Effector CD8-positive, alpha-beta T cell (primary cell): ENCODE data around the gene CUZD1.

Experiments
- DNase-seq: peaks from one replicate; lab custom pipeline; 2025; lab: John Stamatoyannopoulos, UW

Gene CUZD1

DNA sequence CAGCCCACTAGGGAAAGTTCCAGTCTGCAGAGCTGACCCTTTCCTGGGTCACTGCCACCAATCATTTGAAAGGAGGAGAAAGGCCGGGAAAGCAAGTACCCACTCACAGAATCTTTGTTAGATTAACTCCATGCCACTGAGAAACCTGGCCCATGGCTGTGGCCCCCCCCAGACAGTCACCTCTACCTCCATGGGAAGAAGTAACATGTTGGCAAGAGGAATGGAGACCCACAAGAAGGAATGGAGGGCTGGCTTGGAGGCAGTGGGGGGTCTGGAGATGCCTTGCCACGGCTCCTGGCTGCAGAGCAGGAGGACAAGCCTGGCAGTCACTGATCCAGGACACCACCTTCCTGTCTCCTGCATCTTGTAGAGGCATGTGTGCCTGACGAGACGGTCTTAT lies 32.9 kb downstream of the CUZD1 start:
- no peak for DNase-seq

- no peak for DNase-seq
These were observed 43.4 kb downstream of the CUZD1 start for GRCh38 chr10:122802282-122802681.

DNA sequence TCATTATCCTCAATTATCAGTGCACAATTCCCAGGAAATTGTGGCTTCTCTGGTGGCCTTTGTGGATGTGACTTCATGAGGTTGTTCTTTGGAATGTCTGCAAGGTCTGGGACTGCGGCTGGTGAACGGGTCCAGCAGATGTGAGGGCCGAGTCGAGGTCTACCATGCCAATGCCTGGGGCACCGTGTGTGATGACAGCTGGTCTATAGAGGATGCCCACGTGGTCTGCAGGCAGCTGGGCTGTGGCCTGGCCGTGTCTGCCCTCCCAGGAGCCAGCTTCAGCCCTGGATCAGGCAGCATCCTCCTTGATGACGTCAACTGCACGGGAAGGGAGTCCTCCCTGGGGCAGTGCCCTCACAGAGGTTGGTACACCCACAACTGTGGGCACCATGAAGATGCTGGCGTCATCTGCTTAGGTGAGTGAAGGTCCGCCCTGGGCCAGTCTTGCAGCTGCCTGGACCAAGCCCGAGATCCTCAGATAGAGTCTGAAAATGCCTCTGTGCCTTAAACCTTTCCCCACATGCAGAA lies 46.9 kb downstream of the CUZD1 start:
- DNase-seq = no peak

GRCh38 chr10:122796796-122797195 lies 48.9 kb downstream of the CUZD1 start:
- no peak for DNase-seq

GRCh38 chr10:122795924-122796323 lies 49.7 kb downstream of the CUZD1 start:
- no peak for DNase-seq

GRCh38 chr10:122786269-122786668 lies 59.4 kb downstream of the CUZD1 start:
- DNase-seq = no peak

DNA sequence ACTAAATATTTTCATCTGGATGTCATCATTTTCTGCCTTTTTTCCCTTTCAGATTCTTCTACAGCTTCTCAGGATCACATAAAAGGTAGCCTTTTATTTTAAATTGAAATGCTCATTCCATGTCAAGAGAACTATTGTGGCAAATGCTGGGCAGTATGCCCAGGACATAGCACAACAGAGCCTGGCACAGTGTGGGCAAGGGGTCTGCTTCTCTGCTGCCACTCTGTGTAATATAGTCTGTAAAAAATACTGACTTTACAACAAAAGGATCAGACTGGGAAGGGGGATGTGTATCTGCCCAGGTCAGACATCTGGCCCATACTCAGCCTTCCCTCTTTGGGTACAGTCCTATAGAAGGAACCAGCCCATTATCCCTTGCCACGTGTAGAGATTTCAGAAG lies 62.7 kb downstream of the CUZD1 start:
- no peak for DNase-seq
